ENCODE measurements around the gene LRP1B.

Gene LRP1B

DNA sequence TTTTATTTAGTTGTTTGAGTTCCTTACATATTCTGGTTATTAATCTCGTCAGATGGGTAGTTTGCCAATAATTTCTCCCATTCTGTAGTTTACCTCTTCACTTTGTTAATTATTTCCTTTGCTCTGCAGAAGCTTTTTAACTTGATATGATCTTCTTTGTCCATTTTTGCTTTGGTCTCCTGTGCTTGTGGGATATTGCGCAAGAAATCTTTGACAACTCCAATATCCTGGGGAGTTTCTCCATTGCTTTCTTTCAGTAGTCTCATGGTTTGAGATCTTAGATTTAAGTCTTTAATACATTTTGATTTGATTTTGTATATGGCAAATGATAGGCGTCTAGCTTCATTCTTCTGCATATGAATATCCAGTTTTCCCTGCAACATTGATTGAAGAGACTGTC lies 389.2 kb downstream of the LRP1B start:
- DNase-seq, result no peak

GRCh38 chr2:141737492-141738255 lies 393.1 kb downstream of the LRP1B start:
- peak in 1 of 3 experiments; percentile 5 for DNase-seq

DNA sequence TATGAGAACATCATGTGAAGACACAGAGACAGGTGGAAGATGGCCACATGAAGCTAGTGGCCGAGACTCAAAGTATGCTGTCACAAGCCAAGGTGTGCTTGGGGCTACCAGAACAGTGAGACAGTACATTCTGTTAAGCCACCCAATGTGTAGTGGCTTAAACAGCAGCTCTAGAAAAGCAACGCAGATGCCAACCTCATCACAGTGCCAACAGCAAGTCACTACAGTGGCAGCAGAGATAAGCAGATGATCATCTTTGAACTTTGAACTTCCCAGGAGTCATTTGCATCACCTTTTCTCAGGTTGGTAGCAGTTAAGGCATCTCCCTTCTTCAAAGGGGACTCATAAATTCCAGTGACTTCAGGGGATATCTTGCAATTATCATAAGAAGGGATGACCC lies 394.4 kb downstream of the LRP1B start:
- no peak for DNase-seq

DNA sequence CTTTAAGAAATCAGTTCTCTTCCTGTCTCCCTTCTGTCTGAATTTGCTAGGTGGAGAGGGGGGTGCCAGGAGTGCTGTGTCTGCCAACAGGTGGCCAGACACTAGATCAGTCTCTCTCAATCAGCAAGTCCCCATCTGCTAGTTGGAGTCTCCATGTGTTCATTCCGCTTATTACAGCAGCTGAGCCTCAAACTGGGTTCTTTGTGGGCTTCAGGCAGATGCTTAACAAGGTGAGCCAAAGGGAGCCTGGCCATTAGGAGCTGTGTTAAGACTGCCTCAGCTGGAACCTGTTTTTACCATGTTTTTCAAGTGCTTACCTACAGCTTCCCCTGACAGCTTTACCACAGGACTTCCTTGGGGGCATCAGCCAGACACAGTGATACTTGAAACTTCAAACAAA lies 401.9 kb downstream of the LRP1B start:
- peak in 2 of 3 experiments; percentile 4 to 46 for DNase-seq

DNA sequence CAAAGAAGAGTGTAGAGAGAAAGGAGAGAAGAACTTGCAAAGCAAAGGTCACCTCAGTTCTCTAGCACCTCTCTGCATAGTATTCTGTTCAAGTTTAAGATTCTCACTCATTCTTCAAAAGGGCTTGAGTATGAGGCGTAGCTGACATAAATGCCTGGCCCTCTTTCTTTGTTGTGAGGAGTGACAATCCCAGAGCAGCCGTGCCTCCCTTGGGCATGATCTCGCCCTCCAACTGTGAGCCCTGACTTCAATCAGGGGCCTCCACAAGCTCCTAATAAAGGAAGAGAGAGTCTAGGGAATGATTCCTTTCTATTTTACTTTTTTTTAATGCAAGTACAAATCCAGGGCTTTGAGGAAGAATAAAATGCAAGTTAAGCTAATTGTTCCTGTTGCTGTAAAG lies 402.7 kb downstream of the LRP1B start:
- DNase-seq, result no peak

DNA sequence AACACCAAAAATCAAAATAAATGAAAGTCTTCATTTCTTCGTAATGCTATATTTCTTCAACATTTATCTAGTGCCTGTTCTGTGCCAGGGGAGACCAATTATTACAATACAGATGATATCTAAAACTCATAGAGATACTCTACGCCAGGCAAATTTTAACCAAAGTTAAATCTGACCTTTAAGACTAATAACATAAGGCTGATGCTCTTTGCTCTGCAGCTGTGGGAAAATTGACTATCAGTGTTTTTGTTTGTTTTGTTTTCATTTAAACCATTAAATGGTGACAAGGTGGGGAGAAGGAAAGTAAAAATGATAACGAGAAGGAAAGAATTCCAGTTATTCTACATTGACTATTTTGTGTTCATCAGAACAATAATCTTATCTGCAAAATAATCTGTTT lies 406.4 kb downstream of the LRP1B start:
- DNase-seq, result no peak

GRCh38 chr2:141723814-141724213 lies 407.0 kb downstream of the LRP1B start:
- DNase-seq, result no peak

DNA sequence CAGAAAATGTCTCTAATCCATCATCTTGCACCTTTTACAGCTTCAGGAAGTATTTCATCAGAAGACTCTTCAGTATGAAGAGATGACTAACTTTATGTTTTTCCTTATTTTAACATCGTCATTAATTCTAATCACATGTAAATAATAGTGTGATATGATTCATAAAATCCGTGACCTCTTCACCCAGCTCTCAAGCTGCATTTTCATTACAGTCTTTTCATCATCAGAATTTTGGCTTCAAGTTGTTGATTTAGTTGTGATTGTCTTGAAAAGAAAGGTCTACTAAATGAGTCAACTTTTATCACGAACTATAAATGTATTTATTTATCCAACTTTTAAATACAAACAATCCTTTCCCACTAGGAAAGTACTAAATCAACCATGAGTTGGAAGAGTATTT lies 410.3 kb downstream of the LRP1B start:
- no peak for DNase-seq

GRCh38 chr2:141714496-141714895 lies 416.3 kb downstream of the LRP1B start:
- no peak for DNase-seq

GRCh38 chr2:141711627-141712026 lies 419.2 kb downstream of the LRP1B start:
- DNase-seq, result no peak

- no peak for DNase-seq
These were observed 420.1 kb downstream of the LRP1B start for GRCh38 chr2:141710589-141711239.

DNA sequence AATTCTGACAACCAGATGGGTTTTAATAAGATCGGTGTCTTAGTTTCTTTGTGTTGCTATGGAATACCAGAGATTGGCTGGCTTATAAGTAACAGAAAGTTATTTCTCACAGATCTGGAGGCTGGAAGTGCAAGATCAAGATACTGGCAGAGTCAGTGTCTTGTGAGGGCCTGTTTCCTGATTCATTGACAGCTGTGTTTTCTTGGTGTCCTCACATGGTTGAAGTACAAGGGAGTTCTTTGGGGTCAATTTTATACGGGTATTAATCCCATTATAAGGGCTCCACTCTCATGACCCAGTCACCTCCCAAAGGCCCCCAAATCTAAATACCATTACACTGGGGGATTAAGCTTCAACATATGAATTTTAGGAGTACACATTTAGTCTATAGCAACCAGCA lies 421.1 kb downstream of the LRP1B start:
- DNase-seq, result no peak

GRCh38 chr2:141707486-141707885 lies 423.3 kb downstream of the LRP1B start:
- DNase-seq, result peak in 2 of 3 experiments; percentile 39 to 85

DNA sequence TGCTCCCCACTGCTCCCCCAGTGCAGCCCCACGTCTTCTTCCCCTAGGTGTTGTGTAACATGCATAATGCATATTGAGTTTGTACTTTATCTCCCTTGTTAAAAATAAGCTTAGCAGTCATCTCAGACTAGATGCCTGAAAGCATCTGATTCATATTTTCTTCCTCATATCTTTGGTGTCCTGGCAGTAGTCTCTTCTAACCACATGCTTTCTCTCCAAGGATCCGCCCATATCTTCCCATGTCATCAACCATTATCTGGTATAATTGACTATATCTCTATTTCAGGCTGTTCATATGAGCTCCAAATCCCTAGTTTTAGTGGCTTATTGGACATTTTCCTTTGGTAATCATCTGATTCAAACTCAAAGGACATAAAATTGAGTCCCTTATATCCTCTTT lies 426.3 kb downstream of the LRP1B start:
- no peak for DNase-seq

GRCh38 chr2:141703501-141703900 lies 427.3 kb downstream of the LRP1B start:
- peak in 1 of 3 experiments; percentile 37 for DNase-seq

GRCh38 chr2:141701618-141702017 lies 429.2 kb downstream of the LRP1B start:
- no peak for DNase-seq

- no peak for DNase-seq
These were observed 431.2 kb downstream of the LRP1B start for GRCh38 chr2:141699573-141699972.

DNA sequence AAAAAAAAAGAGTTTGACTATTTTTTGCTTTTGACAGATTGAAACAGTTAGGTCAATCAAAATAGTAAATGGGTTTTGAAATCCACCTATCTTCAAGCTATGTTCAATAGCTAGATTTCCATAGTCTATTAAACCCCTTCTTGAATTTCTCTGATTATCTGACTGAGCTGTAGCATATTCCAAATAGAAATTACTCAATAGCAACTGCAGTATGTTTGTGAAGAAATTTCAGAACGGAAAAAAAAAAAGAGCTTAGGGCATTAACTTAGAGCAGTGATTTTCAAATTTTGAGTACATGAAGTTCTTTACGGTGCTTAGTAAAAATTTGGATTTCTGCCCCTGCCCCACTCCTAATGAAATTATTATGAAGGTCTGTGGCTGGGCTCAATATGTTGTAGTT lies 432.3 kb downstream of the LRP1B start:
- no peak for DNase-seq

DNA sequence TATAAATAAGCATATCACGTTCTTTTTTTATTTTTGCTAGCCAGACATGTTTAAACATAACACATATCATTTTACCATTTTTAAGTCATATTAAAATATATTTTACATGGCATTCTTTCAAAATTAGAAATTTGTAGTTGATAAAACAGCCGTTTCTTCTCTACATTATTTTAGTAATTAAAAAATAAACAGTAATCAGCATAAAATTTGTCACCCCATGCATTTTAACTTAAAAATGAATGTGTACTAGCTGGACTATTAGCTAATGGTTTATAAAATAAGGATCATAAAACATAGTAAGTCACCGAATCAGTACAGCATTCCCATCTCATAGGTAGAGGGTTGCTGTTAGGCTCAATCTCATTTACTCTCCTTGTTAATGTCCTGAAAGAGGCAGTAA lies 433.8 kb downstream of the LRP1B start:
- DNase-seq, result no peak

GRCh38 chr2:141694180-141694579 lies 436.6 kb downstream of the LRP1B start:
- DNase-seq, result no peak

GRCh38 chr2:141692829-141693228 lies 438.0 kb downstream of the LRP1B start:
- DNase-seq, result peak; percentile 38 to 83 (median 63)

GRCh38 chr2:141676139-141676538 lies 454.7 kb downstream of the LRP1B start:
- no peak for DNase-seq

DNA sequence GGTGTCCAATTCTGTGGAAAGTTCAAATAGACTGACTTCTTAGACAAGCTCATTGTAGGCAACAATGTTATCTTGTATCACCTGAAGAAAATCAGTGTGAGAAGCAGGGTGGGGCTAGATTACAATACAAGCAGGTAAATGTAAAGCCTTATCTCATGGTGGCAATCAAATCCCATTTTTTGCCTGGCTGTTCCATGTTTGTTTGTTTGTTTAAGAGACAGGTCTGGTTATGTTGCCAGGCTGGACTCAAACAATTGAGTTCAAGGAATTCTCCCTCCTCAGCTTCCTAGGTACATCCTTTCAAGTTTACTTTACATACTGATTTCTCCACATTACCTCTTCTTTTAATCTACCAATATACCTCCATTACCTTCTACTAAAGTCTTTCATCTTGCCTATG lies 464.6 kb downstream of the LRP1B start:
- no peak for DNase-seq

DNA sequence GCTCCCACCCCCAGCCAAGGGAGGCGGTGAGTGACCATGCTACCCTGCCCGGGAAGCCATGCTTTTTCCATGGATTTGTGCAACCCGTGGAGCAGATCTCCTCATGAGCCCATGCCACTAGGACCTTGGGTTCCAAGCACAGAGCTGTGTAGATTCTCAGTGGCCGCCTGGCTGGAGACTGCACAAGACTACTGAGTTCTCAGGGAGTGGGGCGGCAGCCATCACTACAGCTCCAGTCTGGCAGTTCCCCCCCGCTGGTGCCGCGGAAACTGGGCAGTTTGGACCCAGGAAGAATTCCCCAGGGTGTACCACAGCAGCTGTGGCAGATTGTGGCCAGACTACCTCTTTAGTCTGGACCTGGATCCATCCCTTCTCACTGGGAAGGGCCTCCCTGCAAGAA lies 470.6 kb downstream of the LRP1B start:
- DNase-seq, result no peak

- DNase-seq, result no peak
These were observed 476.5 kb downstream of the LRP1B start for GRCh38 chr2:141654311-141654710.
